Measurements from ENCODE around the gene GPRASP3. TPM values are rescaled to one million over a fixed set of nuclear protein-coding genes. Genes with fewer than 3 reads are reported as not detected.
"Not testable (repeated sequence)": the region's sequence is repeated elsewhere in the genome, so short reads cannot be mapped to it uniquely, and the experiment has no call there.

The GPRASP3 gene
- total RNA-seq, 4 donors from 2014 or later: 1.5 to 4.0 TPM; not detected in 2

DNA sequence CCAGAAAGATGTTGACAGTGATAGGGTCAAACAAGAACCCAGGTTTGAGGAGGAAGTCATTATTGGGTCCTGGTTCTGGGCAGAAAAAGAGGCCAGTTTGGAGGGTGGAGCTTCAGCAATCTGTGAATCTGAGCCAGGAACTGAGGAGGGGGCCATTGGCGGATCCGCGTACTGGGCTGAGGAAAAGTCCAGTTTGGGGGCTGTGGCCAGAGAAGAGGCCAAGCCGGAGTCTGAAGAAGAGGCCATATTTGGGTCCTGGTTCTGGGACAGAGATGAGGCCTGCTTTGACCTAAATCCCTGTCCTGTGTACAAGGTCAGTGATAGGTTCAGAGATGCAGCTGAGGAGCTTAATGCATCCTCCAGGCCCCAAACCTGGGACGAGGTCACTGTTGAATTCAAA, 4.6 kb upstream of the GPRASP3 start:
- in situ Hi-C loops (cut with MboI; ENCODE audit: low pct_ligation_motif_present in 1 of 4, low pct_unique_long_range_greater_than_20kb in 1 of 4, low sequenced_read_pairs in 3 of 4): no loop called here
- DNase-seq: no peak
- intact Hi-C loops (cut with DNase I; ENCODE audit: low total_unique reads): no loop called here
- H3K4me1 ChIP-seq: peaks cover 0 to 3% (median 0%) of the 10 kb centered on the region in 4 donors
- TF ChIP-seq POLR2AphosphoS5 (IDR thresholded peaks at IDR 0.05) (no peak), EP300 (IDR thresholded peaks at IDR 0.05; ENCODE audit: low read depth) (no peak), POLR2A (IDR thresholded peaks at IDR 0.05) (no peak)
- TF ChIP-seq, protein P1, sequence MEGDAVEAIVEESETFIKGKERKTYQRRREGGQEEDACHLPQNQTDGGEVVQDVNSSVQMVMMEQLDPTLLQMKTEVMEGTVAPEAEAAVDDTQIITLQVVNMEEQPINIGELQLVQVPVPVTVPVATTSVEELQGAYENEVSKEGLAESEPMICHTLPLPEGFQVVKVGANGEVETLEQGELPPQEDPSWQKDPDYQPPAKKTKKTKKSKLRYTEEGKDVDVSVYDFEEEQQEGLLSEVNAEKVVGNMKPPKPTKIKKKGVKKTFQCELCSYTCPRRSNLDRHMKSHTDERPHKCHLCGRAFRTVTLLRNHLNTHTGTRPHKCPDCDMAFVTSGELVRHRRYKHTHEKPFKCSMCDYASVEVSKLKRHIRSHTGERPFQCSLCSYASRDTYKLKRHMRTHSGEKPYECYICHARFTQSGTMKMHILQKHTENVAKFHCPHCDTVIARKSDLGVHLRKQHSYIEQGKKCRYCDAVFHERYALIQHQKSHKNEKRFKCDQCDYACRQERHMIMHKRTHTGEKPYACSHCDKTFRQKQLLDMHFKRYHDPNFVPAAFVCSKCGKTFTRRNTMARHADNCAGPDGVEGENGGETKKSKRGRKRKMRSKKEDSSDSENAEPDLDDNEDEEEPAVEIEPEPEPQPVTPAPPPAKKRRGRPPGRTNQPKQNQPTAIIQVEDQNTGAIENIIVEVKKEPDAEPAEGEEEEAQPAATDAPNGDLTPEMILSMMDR (IDR thresholded peaks at IDR 0.05): no peak
- H3K36me3 ChIP-seq: no peaks in the 10 kb centered on the region
- no peak overlapping the region for H3K4me3 ChIP-seq
- 87% methylated on average over 5 of the region's 5 CpGs; no CpG with 5 or more reads in 1 of the 2 donors for WGBS, 2 donors (ENCODE audit: low coverage in 1 of 2)
- no peak overlapping the region for H3K27ac ChIP-seq
- no peaks in the 10 kb centered on the region for H3K9me3 ChIP-seq
- H3K27me3 ChIP-seq: no peaks in the 10 kb centered on the region

DNA sequence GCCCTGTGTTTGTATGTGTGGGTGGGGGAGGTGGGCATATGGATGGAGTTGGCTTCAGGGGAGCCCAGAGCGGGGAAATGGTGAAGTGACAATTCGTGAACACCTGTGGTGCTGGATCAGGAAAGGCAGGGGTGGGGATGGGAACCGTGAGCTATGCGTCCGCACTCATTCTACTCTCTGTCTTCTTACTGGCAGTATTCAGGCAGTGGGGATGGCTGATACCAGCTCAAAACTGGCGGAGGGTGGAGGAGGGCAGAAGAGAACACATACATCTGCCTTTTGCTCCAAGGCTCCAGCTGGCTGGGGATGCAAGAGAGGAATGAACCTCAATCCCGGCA, 595 bp downstream of the GPRASP3 start:
- Histone ChIP-seq H3K4me3 (peak overlapping the region in 3 of 4 donors; percentile 21 to 58 (median 33)), H3K27ac (peak overlapping the region in 1 of 4 donors; percentile 69)
- H3K4me1 ChIP-seq; H3K36me3 ChIP-seq; intact Hi-C loops (cut with DNase I; ENCODE audit: low total_unique reads); H3K27me3 ChIP-seq; in situ Hi-C loops (cut with MboI; ENCODE audit: low pct_ligation_motif_present in 1 of 4, low pct_unique_long_range_greater_than_20kb in 1 of 4, low sequenced_read_pairs in 3 of 4); H3K9me3 ChIP-seq; DNase-seq: not testable (repeated sequence)
- WGBS, 2 donors (ENCODE audit: low coverage in 1 of 2): 59% methylated on average over 7 of the region's 7 CpGs; no CpG with 5 or more reads in 1 of the 2 donors

DNA sequence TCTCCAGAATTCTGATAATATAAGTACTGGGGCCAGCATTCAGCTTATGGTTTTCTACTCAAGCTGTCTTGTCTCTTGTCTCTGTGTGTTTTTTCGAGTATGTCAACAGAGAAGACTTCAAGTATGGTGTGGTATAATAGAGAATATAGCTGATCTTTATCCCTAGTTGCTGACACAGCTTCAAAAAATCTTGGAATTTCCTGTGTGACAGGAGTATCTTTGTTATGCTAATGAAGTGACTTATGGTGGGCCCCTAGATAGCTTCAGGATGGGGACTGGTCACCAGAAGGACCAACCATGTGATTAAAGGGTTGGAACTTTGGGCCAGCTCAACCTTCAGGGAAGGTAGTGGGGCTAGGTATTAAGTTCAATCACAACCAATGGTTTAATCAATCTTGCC, 2.9 kb downstream of the GPRASP3 start:
- no peak overlapping the region for H3K4me3 ChIP-seq
- H3K4me1 ChIP-seq: peaks cover 0 to 3% (median 0%) of the 10 kb centered on the region in 4 donors
- 57% methylated on average over 1 of the region's 1 CpG; no CpG with 5 or more reads in 1 of the 2 donors for WGBS, 2 donors (ENCODE audit: low coverage in 1 of 2)
- H3K27ac ChIP-seq: no peak overlapping the region
- intact Hi-C loops (cut with DNase I; ENCODE audit: low total_unique reads): no loop called here
- no peaks in the 10 kb centered on the region for H3K9me3 ChIP-seq
- H3K36me3 ChIP-seq: no peaks in the 10 kb centered on the region
- TF ChIP-seq, protein P1 (IDR thresholded peaks at IDR 0.05): no peak
- TF ChIP-seq POLR2AphosphoS5 (IDR thresholded peaks at IDR 0.05) (no peak), EP300 (IDR thresholded peaks at IDR 0.05; ENCODE audit: low read depth) (no peak), POLR2A (IDR thresholded peaks at IDR 0.05) (no peak)
- no peaks in the 10 kb centered on the region for H3K27me3 ChIP-seq
- in situ Hi-C loops (cut with MboI; ENCODE audit: low pct_ligation_motif_present in 1 of 4, low pct_unique_long_range_greater_than_20kb in 1 of 4, low sequenced_read_pairs in 3 of 4): no loop called here
- DNase-seq: no peak

DNA sequence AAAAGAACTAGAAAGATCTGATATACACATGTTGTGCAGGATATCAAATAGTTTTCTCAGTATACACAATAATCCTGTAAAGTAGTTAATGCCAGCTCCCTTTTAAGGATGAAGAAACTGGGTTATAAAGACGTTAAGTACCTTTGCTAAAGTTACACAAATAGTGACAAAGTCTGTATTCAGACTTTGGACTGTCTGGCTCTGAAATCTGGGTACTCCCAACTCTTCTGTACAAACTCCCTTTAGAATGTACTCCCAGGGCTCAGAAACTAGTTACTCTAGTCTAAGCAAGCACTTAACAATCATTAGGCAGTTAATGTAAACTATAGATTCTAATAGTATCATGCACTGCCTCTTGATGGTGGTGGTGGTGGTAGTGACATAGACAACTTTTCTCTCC, 7.2 kb downstream of the GPRASP3 start:
- Histone ChIP-seq H3K4me3 (no peak overlapping the region), H3K27ac (no peak overlapping the region), H3K4me1 (no peaks in the 10 kb centered on the region), H3K27me3 (no peaks in the 10 kb centered on the region), H3K9me3 (no peaks in the 10 kb centered on the region), H3K36me3 (no peaks in the 10 kb centered on the region)
- intact Hi-C loops (cut with DNase I; ENCODE audit: low total_unique reads) (no loop called here), in situ Hi-C loops (cut with MboI; ENCODE audit: low pct_ligation_motif_present in 1 of 4, low pct_unique_long_range_greater_than_20kb in 1 of 4, low sequenced_read_pairs in 3 of 4) (no loop called here)
- DNase-seq: no peak
- TF ChIP-seq POLR2AphosphoS5 (IDR thresholded peaks at IDR 0.05) (no peak), EP300 (IDR thresholded peaks at IDR 0.05; ENCODE audit: low read depth) (no peak), POLR2A (IDR thresholded peaks at IDR 0.05) (no peak)
- TF ChIP-seq, protein P1 (IDR thresholded peaks at IDR 0.05): no peak
- 18% methylated on average over 1 of the region's 1 CpG; no CpG with 5 or more reads in 1 of the 2 donors for WGBS, 2 donors (ENCODE audit: low coverage in 1 of 2)

DNA sequence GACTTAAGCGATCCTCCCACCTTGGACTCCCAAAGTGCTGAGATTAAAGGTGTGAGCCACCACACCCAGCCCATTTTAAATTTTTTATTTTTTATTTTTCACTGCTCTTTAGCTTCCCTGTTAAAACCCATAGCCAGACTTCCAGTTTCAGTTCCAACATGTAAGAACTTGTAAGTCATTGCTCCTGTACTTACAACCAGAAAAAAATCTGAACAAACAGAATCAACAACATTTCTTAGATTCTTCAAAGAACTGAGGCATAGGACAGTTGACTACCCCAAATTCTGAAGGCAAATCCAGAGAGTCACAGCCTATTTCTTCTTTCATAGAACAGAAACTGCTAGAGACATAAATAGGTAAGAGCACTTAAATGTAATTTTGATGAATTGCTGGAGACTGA, 8.1 kb downstream of the GPRASP3 start:
- TF ChIP-seq EP300 (IDR thresholded peaks at IDR 0.05; ENCODE audit: low read depth) (no peak), POLR2AphosphoS5 (IDR thresholded peaks at IDR 0.05) (no peak), POLR2A (IDR thresholded peaks at IDR 0.05) (no peak)
- TF ChIP-seq, protein P1 (IDR thresholded peaks at IDR 0.05): no peak
- H3K36me3 ChIP-seq: no peaks in the 10 kb centered on the region
- H3K9me3 ChIP-seq: no peaks in the 10 kb centered on the region
- no peaks in the 10 kb centered on the region for H3K27me3 ChIP-seq
- no peak overlapping the region for H3K27ac ChIP-seq
- no peak overlapping the region for H3K4me3 ChIP-seq
- H3K4me1 ChIP-seq: no peaks in the 10 kb centered on the region
- in situ Hi-C loops (cut with MboI; ENCODE audit: low pct_ligation_motif_present in 1 of 4, low pct_unique_long_range_greater_than_20kb in 1 of 4, low sequenced_read_pairs in 3 of 4) (no loop called here), intact Hi-C loops (cut with DNase I; ENCODE audit: low total_unique reads) (no loop called here)
- no peak for DNase-seq
- WGBS, 2 donors (ENCODE audit: low coverage in 1 of 2): 94% methylated on average over 1 of the region's 1 CpG; no CpG with 5 or more reads in 1 of the 2 donors

Measured in transverse colon (tissue), 4 donors.